HG02798 (cell line): ENCODE data around the gene PDZD7.

Experiments
- ATAC-seq: cut with Tn5 transposase; IDR thresholded peaks from one replicate; pipeline ENCODE4 v1.9.1; 2021; ENCODE audit warnings: mild to moderate bottlenecking; ENCODE audit not compliant: unreplicated experiment, poor library complexity

The PDZD7 gene

DNA sequence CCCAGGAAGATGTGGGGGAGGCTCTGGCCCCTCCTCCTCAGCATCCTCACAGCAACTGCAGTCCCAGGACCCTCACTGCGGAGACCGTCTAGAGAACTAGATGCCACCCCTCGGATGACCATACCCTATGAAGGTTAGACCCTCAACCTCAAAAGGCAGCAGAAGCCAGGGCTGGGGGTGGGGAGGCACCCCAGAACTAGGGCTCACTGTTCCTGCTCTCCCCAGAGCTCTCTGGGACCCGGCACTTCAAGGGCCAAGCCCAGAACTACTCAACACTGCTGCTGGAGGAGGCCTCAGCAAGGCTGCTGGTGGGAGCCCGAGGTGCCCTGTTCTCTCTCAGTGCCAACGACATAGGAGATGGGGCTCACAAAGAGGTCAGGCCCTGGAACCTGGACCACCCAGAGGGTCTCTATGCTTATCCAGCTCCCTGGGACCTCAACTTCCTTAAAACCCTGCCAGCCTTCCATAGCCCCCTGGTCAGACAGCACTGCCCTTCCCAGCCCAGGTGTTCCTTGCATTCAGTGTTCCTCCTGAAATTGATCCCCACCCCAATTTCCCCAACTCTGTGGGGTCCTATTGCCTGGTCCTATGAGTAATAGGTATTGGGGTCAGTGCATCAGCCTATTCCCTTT is 57.9 kb downstream of the PDZD7 start:
- ATAC-seq: no peak

DNA sequence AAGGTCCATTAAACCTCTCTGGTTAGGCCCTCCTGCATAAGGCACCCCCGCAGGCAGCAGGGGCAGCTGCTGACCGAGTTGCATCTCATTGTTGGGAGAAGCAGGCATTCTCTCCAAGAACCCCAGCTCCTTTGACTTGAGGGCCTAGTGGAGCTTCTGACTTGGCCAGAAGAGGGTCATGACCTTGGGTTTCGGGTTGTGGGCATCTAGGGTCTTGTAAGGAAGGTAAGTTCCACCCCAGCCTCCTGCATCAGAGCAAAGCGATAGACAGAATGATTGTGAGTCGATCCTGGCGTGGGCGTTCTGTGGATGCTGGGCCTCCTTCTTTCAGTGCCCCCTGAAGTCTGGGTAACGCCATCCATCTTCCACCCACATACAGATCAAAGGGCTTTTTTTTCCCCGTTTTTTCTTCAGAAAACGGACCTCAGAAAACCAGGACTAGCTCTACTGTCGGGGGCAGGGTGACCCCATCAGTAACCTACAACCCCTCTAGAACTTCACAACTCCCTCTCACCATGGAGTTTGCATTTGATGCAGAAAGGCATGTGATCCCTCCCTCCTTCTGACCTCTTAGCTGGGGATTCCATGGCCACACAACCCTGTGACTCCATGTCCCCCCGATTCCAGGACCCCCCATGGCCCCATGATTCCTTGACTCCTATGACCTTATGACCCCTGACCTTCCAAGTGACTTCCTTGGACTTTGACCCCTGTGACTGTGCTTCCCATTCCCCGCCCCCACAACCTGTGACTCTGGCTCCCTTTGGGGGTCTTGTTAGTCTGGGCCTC is 58.6 kb downstream of the PDZD7 start:
- no peak for ATAC-seq

DNA sequence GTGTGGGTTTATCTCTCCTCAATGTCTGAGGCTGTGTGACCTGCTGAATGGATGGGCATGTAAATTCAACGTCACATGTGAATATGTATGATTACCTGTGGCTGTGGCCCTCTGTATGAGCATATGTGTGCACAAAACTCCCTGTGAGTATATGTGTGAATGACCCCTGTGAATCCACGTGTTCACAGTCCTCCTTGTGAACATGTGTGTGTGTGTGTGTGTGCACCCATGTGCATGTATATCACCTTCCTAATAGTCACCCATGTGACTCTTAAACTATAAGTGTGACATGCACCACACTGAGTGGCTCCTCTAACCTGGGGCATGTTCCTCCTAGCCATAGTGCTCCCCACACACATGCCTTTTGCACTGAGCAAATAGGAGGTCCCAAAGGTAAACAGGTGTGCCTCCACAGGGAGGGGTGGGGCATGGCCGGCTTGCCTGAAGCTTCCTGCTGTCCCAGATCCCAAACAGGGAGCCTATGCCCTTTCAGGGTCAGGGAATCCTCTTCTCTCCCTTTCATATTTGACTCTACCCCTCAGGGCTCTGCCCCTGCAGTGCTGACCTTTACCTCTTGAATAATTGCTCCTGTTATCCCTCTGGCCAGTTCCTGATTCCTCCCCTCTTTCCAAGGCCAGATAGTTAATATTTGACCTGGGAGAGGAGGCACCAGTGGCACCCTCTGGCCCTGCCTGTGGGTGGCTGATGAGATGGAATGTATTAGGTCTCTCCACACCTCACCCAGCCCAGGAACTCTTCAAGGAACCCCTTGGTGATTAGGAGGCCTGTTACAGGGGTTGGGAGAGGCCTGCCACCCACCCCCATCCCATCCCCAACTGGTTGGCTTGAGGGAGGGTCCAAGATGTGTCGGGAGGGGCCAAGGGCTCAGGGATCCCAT is 59.8 kb downstream of the PDZD7 start:
- ATAC-seq: no peak

DNA sequence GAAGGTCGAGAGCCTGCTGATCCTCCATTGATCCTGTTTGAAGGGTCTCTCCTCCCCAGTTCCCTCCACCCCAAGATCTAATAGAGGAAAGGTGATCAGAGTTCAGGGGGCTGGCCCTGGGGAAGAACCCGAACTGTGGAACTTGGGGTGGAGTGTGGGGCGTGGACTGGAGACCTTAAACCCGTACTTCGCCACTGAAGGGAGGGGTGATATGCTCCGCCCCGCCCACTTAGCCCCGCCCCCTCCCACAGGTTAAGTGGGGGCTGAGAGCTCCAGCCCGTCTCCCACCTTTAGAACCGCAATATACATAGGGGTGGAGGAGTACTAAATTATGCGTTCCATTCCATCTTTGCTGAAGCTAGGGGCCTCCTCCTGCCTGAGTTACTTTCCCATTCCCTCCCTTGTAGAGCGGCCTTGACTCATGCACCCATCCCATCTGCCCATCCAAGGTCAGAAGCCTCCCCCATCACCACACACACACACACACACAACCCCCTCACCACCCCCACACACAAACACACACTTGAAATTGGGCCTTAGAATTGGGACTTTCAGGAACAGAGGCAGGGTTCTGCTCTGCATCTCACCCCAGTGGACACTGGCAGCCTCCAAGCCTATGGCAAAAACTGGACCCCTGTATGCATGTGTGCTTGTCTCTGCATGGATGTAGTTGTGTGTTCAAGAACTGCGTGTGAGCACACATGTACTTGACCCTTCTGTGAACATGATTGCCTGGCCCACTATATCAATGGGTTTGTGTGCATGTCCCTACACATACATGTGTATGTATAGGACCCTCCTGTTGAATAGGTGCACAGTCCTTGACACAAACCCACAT is 60.6 kb downstream of the PDZD7 start:
- no peak for ATAC-seq

DNA sequence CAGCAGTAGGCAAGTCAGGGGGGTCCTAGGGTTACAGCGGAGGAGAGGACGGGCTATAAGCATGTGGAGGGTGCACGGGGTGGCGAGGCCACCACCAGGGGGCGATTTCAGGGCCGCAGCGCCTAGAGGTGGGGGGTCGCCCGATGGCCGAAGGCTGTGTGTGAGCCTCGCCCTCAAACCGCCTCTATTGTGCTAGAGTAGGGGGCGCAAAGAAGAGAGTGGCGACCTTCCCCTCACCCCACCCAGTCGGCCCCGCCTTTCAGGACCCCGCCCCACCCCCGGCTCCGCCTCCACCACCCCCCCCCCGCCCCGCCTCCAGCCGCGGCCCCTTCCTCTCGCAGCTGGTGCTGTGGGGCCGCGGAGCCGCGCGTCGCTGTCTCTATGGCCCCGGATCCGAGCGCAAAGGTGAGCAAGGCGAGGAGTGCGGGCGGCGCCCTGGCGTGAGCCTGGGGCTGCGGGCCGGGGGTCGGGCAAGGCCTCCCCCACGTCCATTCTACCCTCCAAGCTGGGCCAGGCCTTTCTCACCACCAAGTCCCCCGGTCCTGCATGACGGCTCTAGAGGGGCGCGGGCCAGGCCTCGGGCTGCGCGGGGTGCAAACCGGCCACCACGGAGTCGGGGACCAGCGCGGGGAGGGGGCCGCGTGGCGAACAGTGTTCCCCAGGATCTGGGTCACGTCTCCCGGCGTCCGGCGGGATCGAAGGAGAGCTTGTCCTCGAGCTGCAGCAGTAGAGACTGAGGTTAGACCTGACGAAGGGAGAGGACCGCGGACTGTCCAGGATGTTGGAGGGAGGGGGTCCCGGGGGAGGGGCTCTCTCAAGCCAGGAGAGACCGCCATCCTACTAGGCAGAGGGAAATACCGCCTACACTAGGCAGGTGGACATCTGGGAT is 61.5 kb downstream of the PDZD7 start, which contains the start of gene SEMA4G:
Gene SEMA4G, plus strand, starts transcription at position 318 of the 889 bp plus-strand sequence. CDS start 3,409 bp downstream, outside the sequence.
- peak; percentile 59 for ATAC-seq

DNA sequence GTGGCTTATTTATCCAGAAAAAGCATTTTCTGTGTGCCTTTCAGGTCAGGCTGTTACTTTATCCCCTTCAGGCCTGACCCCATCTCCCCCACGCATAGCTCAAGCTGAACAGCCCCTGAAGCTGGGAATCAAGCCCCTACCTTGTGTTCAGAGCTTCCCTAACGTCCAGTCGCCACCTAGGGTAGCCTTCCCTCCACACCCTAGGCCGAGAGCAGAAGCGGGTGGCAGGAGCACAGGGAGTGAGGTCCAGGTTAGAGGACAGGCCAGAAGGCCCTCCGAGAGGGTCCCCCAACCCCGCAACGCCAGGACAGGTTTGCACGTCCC is 62.1 kb downstream of the PDZD7 start:
- ATAC-seq: no peak

DNA sequence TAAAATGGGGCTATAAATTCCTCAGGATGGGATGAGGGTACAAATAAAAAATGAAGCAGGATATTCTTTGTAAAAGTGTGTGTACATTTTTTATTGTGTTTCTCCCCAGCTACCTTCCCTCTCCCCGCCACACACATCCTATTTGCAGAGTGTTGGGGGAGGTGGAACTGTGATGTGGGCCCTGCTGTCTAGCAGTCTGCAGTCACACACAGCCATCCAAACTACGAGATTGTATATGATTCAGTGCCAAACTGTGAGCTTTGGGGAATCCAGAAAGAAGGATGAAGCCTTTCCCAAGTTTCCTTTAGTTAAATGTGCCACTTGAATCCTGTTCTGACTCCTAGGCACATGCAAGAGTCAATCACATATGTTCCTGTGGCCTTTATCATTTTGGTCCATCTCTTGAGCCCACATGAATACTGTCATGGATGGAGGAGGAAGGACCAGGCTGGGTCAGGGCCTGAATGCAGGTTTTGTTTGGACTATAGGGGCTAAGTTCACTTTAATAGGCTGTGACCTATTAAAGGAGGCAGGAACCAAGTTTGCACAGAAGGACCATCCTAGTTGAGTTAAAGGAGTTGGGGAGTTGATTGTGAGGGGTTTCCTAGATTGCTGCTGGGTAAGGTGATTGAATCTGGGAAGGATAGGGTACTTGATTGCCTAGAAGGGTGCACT is 62.7 kb downstream of the PDZD7 start:
- no peak for ATAC-seq

DNA sequence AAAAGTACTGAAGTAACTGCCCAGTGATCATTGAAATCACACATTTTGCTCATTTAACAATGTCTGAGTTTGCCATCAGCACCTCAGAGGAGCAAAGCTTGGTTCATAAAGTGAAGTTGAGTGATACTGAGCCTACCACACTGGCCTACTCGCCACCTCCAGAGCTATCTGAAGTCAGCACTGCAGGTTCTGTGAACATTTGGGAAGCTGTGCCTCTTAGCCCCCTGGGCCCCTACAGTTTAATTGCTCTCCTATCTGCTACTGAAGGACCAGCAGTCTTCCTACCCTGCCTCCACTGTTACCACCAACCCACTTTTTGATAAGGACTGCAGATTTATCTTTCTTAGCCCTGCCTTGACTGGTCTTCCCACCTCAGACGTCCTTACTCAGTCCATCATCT is 63.6 kb downstream of the PDZD7 start:
- no peak for ATAC-seq

DNA sequence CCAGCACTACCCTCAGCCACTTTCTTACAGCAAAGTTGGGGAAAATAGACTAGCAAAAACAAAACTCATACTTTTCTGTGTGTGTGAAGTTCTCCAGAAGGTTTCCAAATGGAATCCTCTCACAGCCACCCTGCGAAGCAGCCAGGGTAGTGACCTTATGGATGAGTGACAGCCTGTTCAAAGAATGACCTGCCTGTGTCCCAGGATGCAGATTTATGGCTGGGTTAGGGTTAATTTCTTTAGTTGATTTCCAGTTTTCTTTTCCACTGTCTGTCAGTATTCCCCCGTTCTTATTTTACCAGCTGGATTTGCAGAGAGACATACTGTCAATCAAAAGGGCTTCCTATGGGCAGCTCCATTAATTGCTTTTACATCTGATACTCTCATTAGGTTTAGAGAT is 64.0 kb downstream of the PDZD7 start:
- no peak for ATAC-seq

DNA sequence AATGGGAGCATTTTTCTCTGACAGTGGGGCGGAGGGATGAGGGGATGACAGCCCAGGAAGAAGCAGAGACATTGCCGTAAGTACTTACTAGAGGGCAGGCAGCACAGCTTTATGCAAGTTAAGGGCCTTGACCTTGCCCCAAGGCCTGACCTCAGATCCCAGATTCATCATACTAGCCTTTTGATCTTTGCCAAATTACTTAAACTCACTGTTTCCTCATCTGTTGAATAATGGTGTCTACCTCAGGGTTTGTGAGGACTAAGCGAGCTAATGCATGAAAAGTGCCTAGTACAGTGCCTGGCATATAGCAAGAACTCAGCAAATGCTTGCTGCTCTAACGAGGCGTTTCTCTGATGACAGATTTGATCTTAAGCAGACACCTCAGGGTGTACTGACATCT is 65.1 kb downstream of the PDZD7 start:
- no peak for ATAC-seq

DNA sequence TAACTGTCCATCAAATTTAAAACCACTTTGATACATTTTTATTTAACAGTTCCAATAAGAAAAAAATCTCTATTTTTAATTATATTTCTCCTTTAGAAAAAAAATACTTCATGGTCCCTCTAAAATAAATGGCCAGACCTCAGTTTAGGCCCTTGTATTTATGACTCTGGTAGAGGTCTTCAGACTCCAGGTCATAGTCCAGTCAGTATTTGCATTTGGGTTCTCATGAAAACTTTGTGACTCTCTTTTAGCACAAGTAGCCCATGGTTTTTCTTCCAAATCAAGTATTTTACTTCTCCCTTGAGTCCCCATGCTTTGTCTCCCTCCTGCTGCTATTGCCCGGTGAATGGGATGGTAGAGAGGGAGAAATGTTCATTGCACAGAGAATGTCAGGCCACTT is 67.1 kb downstream of the PDZD7 start:
- ATAC-seq: no peak

DNA sequence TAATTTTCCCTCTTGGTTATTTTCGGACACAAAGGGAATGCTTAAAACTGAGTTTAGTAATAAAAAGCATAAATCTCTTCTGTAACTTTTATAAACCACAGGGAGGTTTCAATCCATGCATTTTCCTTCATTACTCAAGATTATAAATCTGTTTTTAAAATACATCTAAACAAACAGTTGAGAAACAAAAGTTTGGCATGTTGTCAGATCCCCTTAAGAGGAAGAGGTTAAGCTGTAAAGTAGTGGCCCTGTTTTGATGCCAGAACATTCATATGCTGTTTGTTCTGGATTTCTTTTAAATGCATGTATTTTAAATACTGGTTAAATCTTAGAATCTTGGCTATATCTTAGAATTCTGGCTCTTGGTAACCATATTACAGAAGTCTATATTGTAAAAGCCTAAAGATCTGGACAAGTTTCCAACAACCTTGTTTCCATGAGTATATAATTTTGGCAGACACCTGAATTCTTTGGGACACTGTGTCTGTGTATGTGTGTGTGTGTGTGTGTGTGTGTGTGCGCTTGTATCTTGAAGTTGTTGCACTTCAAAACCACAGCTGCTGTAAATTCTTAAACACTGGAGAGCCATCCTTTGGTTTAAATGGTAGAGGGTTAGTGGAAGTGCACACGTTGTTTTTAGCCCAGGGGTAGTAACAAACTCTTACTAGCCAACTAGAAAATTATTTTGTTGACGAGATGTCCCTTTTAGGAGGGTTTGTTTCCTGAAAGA is 68.4 kb downstream of the PDZD7 start:
- no peak for ATAC-seq

DNA sequence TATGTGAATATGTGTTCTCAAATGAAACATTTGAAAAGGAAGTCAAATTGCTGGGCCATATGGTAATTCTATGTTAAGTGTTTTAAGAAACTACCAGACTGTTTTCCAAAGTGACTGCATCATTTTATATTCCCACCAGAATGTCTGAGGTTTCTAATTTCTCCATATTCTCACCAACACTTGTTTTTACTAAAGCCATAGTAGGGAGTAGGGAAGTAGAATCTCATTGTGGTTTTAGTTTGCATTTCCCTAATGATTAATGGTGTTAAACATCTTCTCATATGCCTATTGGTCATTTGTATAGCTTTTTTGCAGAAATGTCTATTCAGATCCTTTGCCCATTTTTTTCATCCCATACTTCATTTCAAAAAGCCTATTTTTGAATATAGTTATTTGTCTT is 70.7 kb downstream of the PDZD7 start:
- ATAC-seq: no peak
